Measurements from ENCODE around the gene IGLL5. TPM values are rescaled to one million over a fixed set of nuclear protein-coding genes. Genes with fewer than 3 reads are reported as not detected.

Gene IGLL5
- polyA plus RNA-seq, 1 donor from 2014 or later, result 195 TPM

DNA sequence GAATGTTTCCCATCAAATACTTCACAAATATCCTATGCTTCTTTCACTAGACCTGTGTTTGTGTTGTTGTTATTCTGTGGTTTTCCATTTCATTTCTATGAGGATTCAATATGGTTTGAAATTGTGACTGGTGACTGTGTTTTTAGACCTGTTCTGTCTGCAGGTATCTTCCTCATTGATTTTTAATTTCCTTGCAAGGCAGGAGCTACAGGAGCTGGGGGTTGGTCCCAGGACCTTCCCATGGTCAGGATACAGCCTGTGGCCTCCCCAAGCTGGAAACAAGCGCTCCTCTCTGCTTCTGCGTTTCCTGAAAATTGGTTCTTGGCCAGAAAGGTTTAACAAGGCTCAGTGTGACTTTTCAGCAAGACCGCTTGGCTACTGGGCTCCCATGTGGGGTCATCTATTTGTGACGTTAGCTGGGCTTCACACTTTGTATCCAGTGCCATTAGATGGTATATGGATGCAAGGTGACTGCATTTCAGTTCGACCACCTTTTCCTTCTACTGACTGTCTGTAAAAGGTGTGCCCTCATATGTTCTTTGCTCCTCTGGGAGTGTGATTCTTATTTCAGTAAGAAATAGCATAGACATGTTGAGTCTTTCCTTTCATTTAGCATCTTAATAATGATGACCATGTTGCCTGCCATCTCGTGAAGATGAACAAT lies 21.5 kb downstream of the IGLL5 start:
- peaks cover 19 to 44% (median 32%) of the 10 kb centered on the region in 3 donors for H3K4me1 Mint-ChIP-seq
- H3K4me3 Mint-ChIP-seq, result no peak overlapping the region
- peaks cover 20% of the 10 kb centered on the region for H3K27me3 Mint-ChIP-seq
- H3K36me3 Mint-ChIP-seq, result no peaks in the 10 kb centered on the region
- peak overlapping the region in 1 of 3 donors; percentile 13 for H3K27ac Mint-ChIP-seq
- no peaks in the 10 kb centered on the region for H3K9me3 Mint-ChIP-seq

DNA sequence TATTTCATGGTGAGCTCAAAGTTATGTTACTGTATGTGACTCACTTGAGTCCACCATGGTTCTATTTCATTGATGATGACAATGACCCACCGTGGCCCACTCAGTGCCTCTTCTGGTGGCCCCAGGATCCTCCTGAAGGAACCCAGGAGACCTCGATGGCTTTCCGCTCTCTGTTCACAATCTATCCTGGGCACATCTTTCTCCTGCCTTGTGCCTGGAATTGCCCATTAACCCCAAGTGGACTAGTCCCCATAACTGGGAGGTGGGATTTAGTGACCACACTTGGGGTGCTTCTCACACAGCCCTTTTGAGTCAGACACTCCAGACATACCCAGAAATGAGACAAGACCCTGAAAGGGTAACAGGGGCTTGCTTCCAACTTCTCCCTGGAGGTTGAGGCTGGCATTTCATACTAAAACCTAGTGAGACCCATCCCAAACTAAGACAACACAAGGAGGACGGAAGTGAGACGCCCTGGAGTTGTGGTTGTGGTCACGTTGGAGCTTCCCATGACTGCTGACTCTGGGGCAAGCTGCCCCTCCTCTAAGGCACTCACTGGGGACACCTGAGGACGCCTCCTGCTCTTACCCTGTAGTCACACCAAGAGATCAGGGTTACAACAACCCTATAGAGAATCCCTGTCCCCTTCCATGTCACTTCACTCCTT lies 22.1 kb downstream of the IGLL5 start:
- no peaks in the 10 kb centered on the region for H3K36me3 Mint-ChIP-seq
- peak overlapping the region in 2 of 3 donors; percentile 13 to 53 for H3K27ac Mint-ChIP-seq
- peak overlapping the region in 2 of 4 donors; percentile 11 to 65 for H3K4me3 Mint-ChIP-seq
- no peaks in the 10 kb centered on the region for H3K9me3 Mint-ChIP-seq
- H3K27me3 Mint-ChIP-seq, result peaks cover 20% of the 10 kb centered on the region
- H3K4me1 Mint-ChIP-seq, result peaks cover 23 to 47% (median 38%) of the 10 kb centered on the region in 3 donors

DNA sequence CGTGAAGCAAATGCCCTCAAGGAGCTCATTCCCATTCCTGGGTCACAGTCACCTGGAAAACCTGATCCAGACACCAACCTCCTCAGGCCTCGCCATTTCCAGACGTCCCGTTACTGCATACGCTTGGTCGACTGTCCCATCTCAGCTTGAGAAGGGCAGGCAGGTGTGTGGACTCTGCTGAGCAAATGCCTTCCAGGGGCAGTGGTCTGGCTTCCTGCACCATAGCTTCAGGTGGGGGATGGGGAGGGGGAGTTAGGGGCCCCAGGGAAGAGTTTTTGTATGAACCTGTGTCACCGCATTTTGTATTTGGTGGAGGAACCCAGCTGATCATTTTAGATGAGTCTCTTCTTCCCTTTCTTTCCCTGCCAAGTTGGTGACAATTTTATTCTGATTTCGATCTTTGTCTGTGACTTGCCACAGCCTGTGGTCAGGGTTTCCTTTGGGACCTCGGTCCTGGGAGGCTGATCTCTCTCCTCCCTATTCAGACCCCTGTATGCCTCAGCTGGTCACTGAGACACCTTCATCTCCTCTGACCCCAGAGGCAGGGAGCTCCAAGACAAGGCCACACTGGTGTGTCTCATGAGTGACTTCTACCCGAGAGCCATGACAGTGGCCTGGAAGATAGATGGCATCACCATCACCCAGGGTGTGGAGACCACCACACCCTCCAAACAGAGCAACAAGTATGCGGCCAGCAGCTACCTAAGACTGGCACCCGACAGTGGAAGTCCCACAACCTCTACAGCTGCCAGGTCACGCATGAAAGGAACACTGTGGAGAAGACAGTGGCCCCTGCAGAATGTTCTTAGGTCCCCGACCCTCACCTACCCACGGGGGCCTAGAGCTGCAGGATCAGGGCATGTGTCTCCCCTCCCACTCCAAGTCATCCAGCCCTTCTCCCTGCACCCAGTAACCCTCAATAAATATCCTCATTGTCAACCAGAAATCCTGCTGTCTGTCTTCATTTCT lies 22.9 kb downstream of the IGLL5 start:
- Mint-ChIP-seq H3K27ac (peak overlapping the region in 1 of 3 donors; percentile 49), H3K4me3 (peak overlapping the region in 3 of 4 donors; percentile 15 to 70 (median 44)), H3K4me1 (peaks cover 23 to 51% (median 40%) of the 10 kb centered on the region in 3 donors), H3K9me3 (no peaks in the 10 kb centered on the region), H3K36me3 (peaks cover 1% of the 10 kb centered on the region), H3K27me3 (peaks cover 20% of the 10 kb centered on the region)

DNA sequence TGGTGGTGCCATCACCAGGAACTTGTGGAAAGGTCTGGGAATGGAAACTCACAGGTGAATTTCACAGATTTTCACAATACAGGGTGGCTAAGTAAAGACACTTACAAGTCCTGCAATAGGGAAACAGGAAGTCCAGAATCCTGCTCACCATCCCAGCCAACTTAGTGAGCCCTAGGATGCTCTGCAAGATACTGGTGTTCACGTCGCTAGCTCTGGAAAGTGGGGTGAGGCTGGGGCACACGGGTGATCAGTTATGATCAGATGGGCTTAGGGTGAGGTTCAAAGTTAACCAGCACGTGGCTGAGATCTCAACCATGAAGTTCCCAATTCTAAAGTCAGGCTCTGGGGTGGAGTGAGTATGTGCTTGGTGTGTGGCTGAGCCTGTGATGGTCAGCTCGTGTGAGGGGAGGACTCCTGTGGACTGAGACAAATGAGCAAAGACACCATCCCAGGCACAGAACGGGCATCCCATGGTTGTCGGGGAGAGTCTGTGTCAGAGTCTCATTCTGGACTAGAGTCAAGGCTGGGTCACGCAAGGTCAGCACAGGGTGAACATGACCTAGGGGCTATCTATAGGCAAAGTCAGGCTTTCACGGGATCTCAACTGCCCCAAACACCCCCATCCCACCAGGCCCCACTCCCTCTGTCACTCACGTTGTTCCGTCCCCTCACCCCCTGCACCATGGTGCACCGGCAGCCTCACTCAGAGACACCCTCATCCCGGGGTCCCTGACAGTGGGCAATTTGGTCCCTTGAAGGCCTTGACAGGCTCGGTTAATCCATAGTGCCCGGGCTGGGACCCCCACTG lies 23.9 kb downstream of the IGLL5 start:
- H3K9me3 Mint-ChIP-seq, result no peaks in the 10 kb centered on the region
- peaks cover 22% of the 10 kb centered on the region for H3K27me3 Mint-ChIP-seq
- peak overlapping the region in 1 of 3 donors; percentile 49 for H3K27ac Mint-ChIP-seq
- H3K4me1 Mint-ChIP-seq, result peaks cover 29 to 55% (median 47%) of the 10 kb centered on the region in 3 donors
- H3K4me3 Mint-ChIP-seq, result peak overlapping the region in 3 of 4 donors; percentile 15 to 70 (median 44)
- peaks cover 4% of the 10 kb centered on the region for H3K36me3 Mint-ChIP-seq

DNA sequence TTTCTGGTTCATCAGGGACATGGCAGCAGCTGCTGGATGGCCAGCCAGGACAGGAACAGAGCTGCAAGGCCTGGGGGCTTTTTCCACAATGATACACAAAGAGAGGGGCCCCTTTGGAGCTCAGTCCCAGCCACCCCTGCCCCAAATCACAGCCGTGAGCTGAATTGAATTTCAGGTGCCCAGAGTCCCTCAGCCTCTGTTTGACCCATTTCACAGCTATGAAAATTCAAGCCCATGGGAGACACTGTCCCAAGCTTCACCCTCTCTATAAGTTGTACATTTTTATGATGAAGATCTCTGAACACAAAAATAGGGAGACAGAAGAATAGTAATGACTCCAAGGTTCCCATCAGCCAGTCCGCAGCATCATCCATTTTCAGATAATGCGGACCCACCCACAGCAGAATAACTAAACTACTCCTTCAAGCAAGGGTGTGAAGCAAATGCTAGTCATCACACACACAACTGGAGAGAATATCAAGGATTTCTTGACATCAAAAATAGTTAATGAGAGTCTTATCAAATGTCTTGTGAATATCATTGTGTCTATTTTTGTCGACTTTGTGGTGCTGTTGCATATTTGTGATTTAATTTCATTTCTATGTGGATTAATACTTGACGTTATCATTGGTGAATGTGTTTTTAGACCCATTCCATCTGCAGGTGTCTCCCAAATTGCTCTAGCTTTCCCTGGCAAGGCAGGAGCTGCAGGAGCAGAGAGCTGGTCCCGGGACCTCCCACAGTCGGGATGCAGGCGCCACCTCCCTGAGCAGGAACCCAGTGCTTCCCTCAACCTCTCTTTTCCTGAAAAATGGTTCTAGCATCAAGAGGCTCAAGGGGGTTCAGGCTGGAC lies 24.7 kb downstream of the IGLL5 start:
- Mint-ChIP-seq H3K4me3 (no peak overlapping the region), H3K36me3 (peaks cover 4% of the 10 kb centered on the region), H3K4me1 (peaks cover 27 to 55% (median 47%) of the 10 kb centered on the region in 3 donors), H3K9me3 (no peaks in the 10 kb centered on the region), H3K27ac (no peak overlapping the region), H3K27me3 (peaks cover 25% of the 10 kb centered on the region)

DNA sequence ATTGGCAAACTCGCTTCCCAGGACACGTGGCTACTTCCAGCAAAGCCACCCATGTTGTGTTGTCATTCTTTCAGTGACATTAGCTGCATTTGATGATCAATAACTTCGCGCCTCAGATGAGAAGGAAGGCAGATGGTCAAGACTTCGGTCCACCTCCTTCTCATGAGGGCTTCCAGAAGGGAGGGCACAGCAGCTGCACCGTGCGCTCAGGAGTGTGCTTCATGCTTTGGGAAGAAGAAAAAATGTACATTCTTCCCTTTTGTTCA lies 25.3 kb downstream of the IGLL5 start:
- H3K9me3 Mint-ChIP-seq, result no peaks in the 10 kb centered on the region
- no peak overlapping the region for H3K4me3 Mint-ChIP-seq
- H3K27ac Mint-ChIP-seq, result no peak overlapping the region
- peaks cover 26 to 50% (median 47%) of the 10 kb centered on the region in 3 donors for H3K4me1 Mint-ChIP-seq
- H3K36me3 Mint-ChIP-seq, result peaks cover 4% of the 10 kb centered on the region
- H3K27me3 Mint-ChIP-seq, result peaks cover 21% of the 10 kb centered on the region

DNA sequence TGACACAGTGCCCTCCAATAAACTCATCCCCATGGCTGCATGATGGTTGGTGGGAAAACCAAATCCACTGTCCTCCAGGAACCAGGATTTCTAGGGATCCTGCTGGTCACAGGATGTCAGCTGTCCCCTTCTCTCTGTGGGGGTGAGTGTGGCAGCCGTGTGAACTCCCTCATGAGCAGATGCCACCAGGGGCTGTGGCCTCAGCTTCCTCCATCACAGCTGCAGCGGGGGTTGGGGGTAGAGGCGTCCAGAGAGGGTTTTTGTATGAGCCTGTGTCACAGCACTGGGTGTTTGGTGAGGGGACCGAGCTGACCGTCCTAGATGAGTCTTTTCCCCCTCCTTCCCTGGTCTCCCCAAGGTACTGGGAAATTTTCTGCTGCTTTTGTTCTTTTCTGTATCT lies 26.4 kb downstream of the IGLL5 start:
- Mint-ChIP-seq H3K36me3 (peaks cover 4% of the 10 kb centered on the region), H3K4me3 (peak overlapping the region in 1 of 4 donors; percentile 47), H3K27me3 (peaks cover 21% of the 10 kb centered on the region), H3K4me1 (peaks cover 26 to 50% (median 41%) of the 10 kb centered on the region in 3 donors), H3K27ac (peak overlapping the region in 2 of 3 donors; percentile 33 to 96), H3K9me3 (no peaks in the 10 kb centered on the region)

DNA sequence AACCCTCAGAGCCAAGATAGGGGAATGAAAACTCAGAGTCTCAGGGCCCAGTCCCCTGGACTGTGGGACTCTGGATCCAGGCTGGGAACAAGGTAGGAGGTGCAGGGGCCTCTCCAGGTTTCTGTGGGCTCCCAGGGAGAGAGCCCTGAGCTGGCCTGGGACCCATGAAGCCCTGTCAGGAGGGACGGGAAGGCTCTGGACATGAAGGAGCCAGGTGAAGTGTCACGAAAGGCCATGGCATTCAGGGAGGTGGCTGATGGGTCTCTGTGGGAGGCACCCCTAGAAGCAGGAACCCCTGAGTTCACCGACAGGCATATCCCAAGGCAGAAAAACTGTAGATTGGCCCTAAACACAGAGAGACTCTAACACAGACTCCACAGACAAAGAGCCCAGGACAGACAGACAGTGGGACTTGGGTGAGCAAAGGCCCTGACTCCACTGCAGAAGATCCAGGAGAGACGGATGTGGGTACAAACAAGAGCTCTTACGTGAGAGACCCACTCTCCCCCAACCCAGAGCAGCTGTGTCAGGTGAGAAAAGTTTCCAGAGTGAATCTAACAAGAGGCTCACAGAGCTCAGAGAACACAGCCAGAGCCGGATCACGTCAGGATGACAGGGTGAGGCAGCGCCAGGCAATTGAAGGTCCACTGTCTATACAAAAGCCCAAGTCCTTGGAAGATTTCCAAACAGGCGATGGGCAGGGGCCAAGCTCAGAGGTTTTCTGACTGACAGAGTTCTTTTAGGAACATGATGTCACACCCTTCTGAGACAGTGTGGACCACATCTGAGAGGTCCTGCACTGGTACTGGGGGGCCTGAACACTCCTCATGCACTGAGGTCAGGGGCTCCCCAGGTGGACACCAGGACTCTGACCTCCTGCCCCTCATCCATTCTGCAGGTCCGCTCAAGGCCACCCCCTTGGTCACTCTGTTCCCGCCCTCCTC lies 27.4 kb downstream of the IGLL5 start:
- Mint-ChIP-seq H3K4me3 (peak overlapping the region in 1 of 4 donors; percentile 47), H3K9me3 (no peaks in the 10 kb centered on the region), H3K36me3 (peaks cover 4% of the 10 kb centered on the region), H3K4me1 (peaks cover 31 to 49% (median 32%) of the 10 kb centered on the region in 3 donors), H3K27ac (peak overlapping the region in 2 of 3 donors; percentile 33 to 96), H3K27me3 (peaks cover 19% of the 10 kb centered on the region)

DNA sequence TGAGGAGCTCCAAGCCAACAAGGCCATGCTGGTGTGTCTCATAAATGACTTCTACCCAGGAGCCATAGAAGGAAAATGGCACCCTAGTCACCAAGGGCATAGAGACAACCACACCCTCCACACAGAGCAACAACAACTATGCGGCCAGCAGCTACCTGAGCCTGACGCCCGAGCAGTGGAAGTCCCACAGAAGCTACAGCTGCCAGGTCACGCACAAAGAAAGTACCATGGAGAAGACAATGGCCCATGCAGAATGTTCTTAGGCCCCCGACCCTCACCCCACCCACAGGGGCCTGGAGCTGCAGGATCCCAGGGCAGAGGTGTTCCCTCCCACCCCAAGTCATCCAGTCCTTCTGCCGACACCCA lies 28.0 kb downstream of the IGLL5 start:
- peaks cover 4% of the 10 kb centered on the region for H3K36me3 Mint-ChIP-seq
- H3K9me3 Mint-ChIP-seq, result no peaks in the 10 kb centered on the region
- peaks cover 13% of the 10 kb centered on the region for H3K27me3 Mint-ChIP-seq
- H3K4me1 Mint-ChIP-seq, result peaks cover 30 to 49% (median 34%) of the 10 kb centered on the region in 3 donors
- peak overlapping the region in 1 of 3 donors; percentile 83 for H3K27ac Mint-ChIP-seq
- no peak overlapping the region for H3K4me3 Mint-ChIP-seq

DNA sequence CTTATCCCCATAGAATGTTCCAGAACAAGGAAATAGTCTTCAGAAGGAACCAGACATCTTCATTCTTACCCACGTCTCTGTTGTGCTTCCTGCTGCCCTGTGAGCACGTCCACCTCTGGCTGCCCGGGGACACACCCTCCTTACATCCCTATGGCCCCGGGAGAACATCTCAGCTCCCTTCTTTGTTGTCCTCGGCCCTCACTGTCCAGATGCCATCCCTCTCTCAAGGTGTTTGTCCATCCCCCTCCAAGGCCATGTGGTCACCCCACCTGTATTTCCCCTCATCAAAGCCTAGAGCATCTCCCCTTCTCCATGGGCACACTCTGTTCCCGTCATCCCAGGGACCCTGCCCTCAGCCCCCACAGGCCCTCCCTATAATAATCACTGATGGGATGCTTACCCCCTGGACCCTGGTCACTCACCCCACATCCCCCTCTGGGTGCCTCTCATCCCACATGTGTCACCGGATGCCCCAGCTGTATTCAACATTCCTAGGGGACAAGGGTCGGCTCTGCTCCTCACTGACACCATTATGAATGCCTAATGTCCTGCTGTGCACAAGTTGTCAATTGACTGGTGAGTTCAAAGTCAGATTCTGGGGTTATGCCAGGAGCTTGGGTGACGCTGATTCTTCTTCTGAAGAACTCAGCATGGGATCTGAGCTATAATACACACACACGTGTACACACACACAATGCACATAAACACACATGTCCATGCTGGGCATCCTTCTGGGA lies 28.8 kb downstream of the IGLL5 start:
- Mint-ChIP-seq H3K27ac (peak overlapping the region in 1 of 3 donors; percentile 13), H3K36me3 (peaks cover 4% of the 10 kb centered on the region), H3K4me1 (peaks cover 22 to 45% (median 31%) of the 10 kb centered on the region in 3 donors), H3K9me3 (no peaks in the 10 kb centered on the region), H3K4me3 (peak overlapping the region in 1 of 4 donors; percentile 33), H3K27me3 (peaks cover 8% of the 10 kb centered on the region)

DNA sequence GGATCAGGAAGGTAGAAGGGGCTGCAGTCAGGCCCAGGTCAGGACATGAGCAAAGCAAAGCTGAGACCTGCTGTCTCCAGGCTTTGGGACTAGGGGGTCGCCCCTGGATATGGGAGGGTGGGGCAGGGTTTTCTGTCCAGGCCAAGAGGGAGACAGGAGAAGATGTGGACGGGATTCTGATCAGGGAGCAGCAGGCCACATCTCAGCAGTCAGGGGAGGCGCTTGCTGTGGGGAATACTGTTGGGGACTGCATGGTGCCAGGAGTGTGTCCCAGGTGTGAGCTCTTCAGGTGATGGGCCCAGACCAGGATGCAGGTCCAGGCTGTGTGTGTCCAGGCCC lies 29.3 kb downstream of the IGLL5 start:
- Mint-ChIP-seq H3K4me3 (no peak overlapping the region), H3K4me1 (peaks cover 20 to 43% (median 31%) of the 10 kb centered on the region in 3 donors), H3K27ac (peak overlapping the region in 1 of 3 donors; percentile 13), H3K27me3 (peaks cover 5% of the 10 kb centered on the region), H3K9me3 (no peaks in the 10 kb centered on the region), H3K36me3 (peaks cover 5% of the 10 kb centered on the region)

DNA sequence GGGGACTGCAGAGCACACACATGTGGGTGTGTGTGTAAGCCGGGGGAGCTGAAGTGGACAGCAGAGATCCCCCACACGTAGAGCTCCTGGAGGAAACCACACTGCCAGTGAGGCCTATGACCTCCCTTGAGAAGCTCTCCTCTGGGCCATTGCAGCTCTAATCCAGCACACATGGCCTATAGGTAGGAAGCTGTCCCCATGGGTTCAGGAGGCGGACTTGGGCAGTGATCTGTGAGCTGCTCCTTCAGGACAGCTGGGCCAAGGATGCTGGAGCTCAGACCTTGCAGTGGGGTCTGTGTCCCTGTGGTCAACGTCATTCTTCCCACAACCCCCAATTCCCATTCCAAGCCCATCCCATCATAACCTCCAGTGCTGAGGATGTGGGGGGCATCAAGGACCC lies 29.8 kb downstream of the IGLL5 start:
- peak overlapping the region in 1 of 3 donors; percentile 34 for H3K27ac Mint-ChIP-seq
- peaks cover 5% of the 10 kb centered on the region for H3K27me3 Mint-ChIP-seq
- H3K9me3 Mint-ChIP-seq, result no peaks in the 10 kb centered on the region
- peaks cover 24 to 43% (median 34%) of the 10 kb centered on the region in 3 donors for H3K4me1 Mint-ChIP-seq
- peaks cover 7% of the 10 kb centered on the region for H3K36me3 Mint-ChIP-seq
- H3K4me3 Mint-ChIP-seq, result no peak overlapping the region
